ENCODE measurements around the gene DEFB124.

GRCh38 chr20:31514154-31515071, 39.5 kb upstream of the DEFB124 start, which contains the start of gene HM13:
- TF ChIP-seq CTCF (IDR thresholded peaks at IDR 0.05; ENCODE audit: low read depth, low read length) (peak; percentile 78), POLR2A (IDR thresholded peaks at IDR 0.05; ENCODE audit: extremely low read depth, insufficient read length) (peak; percentile 95)
